WTC11 (cell line): ENCODE measurements around the gene NFIA.

Experiments
- ATF1 ChIP-seq: sonication (generic); formaldehyde crosslinking; IDR thresholded peaks from 2 replicates; pipeline ENCODE4 v1.8.1; 2023; ENCODE audit warnings: mild to moderate bottlenecking, moderate library complexity, missing genetic modification reagents
- CBFB ChIP-seq: sonication (generic); formaldehyde crosslinking; IDR thresholded peaks from 2 replicates; pipeline ENCODE4 v1.8.1; 2022; ENCODE audit warnings: mild to moderate bottlenecking, low read depth, missing genetic modification reagents
- IRF2 ChIP-seq: sonication (generic); formaldehyde crosslinking; IDR thresholded peaks from 2 replicates; pipeline ENCODE4 v1.8.0; 2022; ENCODE audit warnings: low read depth, missing genetic modification reagents, borderline replicate concordance
- TF ChIP-seq, protein P1 (sequence below): fragments of 200-600 bp; IDR thresholded peaks from 2 replicates; pipeline ENCODE4 v1.8.0; 2022; ENCODE audit warnings: antibody characterized with exemption
- TF ChIP-seq, protein P2 (sequence below): sonication (generic); formaldehyde crosslinking; IDR thresholded peaks from 2 replicates; pipeline ENCODE4 v1.8.0; 2022; ENCODE audit warnings: mild to moderate bottlenecking, missing genetic modification reagents
- TF ChIP-seq, protein P3 (sequence below): sonication (generic); formaldehyde crosslinking; IDR thresholded peaks from 2 replicates; pipeline ENCODE4 v1.8.1; 2022; ENCODE audit warnings: missing genetic modification reagents, borderline replicate concordance
- TF ChIP-seq, protein P4 (sequence below): sonication (generic); formaldehyde crosslinking; IDR thresholded peaks from 2 replicates; pipeline ENCODE4 v1.8.1; 2022; ENCODE audit warnings: low read depth, missing genetic modification reagents, borderline replicate concordance

DNA sequence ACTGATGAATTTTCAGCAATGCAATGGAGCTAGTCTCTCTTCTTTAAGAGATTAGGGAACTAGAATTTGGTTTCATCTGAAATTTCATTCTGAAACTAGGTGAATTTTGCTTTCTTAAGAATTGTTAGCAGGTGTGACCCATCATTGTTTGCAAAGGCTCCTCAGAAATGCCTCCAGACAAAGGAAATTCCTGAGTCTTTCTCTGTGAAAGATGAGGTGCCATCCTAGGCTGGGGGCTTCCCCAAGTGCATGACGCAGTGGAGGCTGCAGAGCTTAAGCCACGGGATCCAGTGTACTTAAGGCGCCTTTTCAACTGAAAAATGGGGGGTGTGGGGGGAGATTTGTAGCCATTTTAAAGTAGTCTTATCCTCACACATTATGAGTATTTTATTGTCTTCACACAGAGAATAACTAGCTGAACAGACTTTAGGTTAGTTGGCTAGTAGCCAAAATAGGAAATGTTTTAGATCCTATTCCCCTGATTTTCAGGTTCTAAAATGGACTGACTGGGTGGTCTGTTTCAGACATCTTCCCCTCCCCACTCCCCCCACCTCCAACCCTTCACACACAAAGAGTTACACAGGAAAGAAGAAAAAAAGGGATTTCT lies 202.0 kb downstream of the NFIA start:
- TF ChIP-seq, protein P1, sequence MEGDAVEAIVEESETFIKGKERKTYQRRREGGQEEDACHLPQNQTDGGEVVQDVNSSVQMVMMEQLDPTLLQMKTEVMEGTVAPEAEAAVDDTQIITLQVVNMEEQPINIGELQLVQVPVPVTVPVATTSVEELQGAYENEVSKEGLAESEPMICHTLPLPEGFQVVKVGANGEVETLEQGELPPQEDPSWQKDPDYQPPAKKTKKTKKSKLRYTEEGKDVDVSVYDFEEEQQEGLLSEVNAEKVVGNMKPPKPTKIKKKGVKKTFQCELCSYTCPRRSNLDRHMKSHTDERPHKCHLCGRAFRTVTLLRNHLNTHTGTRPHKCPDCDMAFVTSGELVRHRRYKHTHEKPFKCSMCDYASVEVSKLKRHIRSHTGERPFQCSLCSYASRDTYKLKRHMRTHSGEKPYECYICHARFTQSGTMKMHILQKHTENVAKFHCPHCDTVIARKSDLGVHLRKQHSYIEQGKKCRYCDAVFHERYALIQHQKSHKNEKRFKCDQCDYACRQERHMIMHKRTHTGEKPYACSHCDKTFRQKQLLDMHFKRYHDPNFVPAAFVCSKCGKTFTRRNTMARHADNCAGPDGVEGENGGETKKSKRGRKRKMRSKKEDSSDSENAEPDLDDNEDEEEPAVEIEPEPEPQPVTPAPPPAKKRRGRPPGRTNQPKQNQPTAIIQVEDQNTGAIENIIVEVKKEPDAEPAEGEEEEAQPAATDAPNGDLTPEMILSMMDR: no peak
- TF ChIP-seq, protein P2, sequence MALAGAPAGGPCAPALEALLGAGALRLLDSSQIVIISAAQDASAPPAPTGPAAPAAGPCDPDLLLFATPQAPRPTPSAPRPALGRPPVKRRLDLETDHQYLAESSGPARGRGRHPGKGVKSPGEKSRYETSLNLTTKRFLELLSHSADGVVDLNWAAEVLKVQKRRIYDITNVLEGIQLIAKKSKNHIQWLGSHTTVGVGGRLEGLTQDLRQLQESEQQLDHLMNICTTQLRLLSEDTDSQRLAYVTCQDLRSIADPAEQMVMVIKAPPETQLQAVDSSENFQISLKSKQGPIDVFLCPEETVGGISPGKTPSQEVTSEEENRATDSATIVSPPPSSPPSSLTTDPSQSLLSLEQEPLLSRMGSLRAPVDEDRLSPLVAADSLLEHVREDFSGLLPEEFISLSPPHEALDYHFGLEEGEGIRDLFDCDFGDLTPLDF (CRISPR knock-in tag): no peak
- TF ChIP-seq ATF1 (CRISPR knock-in tag) (no peak), CBFB (CRISPR knock-in tag) (no peak), IRF2 (no peak)
- TF ChIP-seq, protein P3, sequence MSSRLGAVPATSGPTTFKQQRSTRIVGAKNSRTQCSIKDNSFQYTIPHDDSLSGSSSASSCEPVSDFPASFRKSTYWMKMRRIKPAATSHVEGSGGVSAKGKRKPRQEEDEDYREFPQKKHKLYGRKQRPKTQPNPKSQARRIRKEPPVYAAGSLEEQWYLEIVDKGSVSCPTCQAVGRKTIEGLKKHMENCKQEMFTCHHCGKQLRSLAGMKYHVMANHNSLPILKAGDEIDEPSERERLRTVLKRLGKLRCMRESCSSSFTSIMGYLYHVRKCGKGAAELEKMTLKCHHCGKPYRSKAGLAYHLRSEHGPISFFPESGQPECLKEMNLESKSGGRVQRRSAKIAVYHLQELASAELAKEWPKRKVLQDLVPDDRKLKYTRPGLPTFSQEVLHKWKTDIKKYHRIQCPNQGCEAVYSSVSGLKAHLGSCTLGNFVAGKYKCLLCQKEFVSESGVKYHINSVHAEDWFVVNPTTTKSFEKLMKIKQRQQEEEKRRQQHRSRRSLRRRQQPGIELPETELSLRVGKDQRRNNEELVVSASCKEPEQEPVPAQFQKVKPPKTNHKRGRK (CRISPR knock-in tag): no peak
- TF ChIP-seq, protein P4, sequence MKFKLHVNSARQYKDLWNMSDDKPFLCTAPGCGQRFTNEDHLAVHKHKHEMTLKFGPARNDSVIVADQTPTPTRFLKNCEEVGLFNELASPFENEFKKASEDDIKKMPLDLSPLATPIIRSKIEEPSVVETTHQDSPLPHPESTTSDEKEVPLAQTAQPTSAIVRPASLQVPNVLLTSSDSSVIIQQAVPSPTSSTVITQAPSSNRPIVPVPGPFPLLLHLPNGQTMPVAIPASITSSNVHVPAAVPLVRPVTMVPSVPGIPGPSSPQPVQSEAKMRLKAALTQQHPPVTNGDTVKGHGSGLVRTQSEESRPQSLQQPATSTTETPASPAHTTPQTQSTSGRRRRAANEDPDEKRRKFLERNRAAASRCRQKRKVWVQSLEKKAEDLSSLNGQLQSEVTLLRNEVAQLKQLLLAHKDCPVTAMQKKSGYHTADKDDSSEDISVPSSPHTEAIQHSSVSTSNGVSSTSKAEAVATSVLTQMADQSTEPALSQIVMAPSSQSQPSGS (CRISPR knock-in tag): no peak
